HG02678 (cell line): ENCODE measurements around the gene SCYGR6.
"Not testable (repeated sequence)": the region's sequence is repeated elsewhere in the genome, so short reads cannot be mapped to it uniquely, and the experiment has no call there.

Experiments used
- ATAC-seq: cut with Tn5 transposase; IDR thresholded peaks from one replicate; pipeline ENCODE4 v1.9.1; 2021; ENCODE audit warnings: mild to moderate bottlenecking, moderate library complexity; ENCODE audit not compliant: unreplicated experiment

SCYGR6 gene, protein sequence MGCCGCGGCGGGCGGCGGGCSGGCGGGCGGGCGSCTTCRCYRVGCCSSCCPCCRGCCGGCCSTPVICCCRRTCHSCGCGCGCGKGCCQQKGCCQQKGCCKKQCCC

DNA sequence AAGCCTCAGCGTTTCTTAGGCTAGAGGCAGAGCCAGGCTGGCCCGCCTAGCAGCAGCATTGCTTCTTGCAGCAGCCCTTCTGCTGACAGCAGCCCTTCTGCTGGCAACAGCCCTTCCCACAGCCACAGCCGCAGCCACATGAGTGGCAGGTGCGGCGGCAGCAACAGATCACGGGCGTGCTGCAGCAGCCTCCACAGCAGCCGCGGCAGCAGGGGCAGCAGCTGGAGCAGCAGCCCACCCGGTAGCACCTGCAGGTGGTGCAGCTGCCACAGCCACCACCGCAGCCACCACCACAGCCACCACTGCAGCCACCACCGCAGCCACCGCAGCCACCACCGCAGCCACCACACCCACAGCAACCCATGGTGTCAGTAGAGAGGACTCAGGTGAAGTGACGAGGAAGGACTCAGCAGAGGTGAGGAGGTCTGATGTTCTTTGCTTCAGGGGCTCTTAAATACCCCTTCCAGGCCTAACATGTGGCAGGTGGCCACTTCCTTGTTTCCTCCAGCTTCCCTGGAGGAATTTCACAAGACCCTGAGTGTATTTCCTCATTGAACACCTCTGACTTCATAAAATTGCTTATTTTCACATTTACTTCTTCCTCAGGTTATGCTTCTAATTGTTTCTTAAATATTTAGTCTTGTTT lies at the start of gene SCYGR6:
Gene SCYGR6, minus strand, starts transcription at position 364 of the 646 bp plus-strand sequence. Its CDS starts 0 bp downstream, at position 364.
- no peak for ATAC-seq

DNA sequence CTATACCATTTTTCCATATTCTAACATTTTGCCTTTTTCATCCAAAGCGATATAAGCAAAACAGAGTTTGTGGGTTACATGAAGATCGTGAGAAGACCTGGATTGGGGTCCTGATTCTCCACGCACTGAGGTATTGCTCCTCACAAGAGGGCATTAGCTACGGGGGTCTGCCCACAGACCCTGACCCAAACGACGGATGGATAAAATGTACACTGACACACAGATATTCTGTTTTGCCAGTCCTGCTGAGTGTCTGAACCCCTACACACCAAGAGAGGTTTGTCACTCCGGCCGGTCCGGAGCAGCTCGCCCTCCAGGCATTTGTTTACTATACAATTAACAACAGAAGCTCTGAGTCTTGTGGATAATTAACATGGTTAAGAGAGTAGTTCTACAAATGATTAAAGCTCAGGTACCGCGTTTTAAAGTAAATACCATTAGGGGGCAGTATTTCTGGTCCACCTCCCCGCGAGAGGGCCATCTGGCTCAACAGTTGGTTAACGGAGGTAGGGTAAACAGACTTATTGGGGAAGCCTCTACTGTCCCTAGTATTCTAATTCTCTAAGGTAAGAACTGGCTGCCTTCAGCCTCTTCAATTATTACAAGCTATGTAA lies 49.6 kb upstream of the SCYGR6 start:
- no peak for ATAC-seq

DNA sequence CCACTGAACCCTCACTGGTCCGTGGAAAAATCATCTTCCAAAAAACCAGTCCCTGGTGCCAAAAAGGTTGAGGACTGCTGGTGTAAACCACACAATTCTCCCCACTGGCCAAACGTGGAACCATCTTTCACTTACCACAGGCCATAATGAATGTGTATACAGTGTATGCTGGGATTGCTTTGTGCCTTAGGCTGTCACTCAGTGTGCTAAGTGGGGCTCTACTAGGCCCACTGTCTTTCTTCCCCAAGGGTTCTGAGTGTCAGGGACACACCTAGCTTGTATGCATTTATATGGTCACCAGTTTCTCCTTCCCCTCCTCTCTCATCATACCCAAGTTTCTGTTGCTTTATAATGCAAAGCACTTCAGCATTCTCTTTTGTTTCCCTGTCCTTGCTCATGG lies 48.4 kb upstream of the SCYGR6 start:
- no peak for ATAC-seq

DNA sequence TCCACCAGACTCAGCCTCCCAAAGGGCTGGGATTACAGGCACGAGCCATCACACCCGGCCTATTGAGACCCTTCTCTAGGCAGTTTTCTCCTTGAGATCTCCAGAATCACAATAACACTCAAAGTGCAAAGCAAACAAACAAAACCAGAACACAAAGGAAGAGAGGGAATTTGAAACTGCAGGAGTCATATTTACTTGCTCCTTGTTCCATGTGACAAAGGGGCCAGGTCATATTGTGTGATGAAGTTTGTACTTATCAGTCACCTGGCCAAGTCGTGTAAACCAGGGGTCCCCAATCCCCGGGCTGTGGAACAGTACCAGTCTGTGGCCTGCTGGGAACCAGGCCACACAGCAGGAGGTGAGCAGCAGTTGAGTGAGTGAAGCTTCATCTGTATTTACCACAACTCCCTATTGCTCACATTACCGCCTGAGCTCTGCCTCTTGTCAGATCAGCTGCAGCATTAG lies 47.7 kb upstream of the SCYGR6 start:
- no peak for ATAC-seq

DNA sequence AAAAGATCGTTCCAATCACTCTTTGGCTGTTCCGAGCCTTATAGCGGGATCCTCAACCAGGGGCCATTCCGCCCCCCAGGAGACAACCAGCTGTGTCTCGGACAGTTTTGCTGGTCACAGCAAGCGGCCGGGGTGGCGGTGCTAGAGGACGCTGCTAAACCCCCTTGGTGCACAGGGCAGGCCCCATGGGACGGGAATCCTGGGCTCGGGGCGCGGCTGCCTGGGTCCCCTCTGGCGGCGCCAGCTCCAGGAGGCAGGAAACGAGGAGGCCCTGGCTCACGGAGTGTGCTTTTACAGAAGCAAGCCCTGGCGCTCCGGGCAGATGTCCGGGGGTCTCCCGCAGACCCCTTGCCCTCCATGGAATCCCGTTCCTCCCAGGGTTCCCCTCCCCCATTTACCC lies 43.3 kb upstream of the SCYGR6 start:
- no peak for ATAC-seq

DNA sequence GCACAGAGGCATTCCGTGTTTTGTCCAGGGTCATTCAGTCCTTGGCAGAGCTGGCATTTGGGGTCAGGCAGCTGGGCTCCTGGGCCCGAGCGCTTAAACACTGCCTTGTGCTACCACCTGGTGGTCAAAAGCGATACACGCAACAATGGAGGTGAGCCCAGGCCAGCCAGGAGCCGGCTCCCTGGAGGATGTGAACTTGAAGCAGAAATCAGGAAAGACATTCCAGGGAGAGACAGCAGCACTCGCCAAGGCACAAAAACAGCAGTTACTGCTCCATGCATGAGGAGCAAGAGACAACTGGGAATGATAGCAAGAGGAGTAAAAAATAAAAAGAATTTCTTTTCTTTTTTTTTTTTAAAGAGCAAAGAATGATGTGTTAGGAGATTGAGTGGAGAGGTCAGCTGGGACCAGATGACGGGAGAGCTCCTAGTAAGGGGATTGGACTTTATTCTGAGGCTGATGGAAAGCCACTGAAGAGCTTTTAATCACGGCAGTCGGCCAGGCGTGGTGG lies 41.9 kb upstream of the SCYGR6 start:
- ATAC-seq: peak; percentile 100

DNA sequence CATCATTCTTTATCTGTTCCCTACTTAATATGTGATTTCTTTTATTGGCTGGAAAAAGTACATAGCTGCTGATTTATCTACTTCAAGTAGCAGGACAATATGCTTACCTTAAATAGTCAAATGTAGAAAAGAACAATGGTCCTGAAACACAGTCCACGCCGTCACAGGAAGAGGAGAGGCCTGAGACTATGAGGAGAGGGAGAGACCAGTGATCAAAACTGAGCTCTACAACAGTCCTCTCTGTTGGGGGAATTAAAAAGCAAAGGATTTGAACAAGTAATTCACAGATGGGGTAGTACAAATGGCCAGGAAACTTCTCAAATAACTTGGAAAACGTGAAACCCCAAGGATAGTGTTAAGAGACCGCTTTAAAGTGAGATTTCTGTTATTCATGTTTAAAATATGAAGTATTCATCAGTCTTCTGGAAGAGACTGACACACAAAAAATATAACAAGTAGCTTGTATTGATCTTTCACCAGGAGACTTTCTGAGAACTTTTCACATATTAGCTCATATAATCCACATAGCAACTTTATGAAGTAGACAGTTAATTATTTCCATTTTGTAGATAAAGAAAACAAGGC lies 41.3 kb upstream of the SCYGR6 start:
- ATAC-seq: peak; percentile 10

DNA sequence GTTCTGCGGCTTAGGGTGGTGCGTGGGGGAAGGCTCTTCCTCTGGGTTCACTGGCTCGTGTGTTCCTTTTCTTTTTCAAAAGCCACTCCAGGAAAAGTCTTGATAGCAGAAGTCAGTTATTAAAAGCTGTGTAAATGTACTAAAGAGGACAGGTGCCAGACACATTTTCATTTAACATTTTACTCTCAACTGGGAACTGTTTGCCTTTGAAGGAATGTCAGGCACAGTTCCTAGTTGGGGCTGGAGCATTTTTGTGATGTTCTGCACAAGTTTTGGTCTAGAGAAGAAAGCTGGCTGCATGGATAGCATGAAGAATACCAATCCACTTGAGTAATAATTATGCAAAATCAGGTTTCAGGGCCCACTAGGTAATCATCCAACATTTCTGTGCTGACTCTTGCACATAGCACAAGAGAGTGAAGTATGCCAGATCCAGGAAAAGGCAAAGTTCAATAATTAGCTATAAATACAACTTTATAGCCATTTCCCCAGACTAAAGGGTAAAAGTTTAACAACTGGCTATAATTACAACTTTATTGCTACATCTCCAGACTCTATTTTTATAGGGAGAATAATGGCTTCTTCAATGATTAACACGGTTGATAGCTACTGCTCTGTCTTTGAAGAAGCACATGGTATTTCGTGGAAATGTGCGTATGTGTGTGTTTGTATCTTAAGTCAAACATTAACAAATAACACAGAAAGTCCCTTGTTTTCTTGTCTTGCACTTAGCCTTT lies 37.4 kb upstream of the SCYGR6 start:
- ATAC-seq: no peak

DNA sequence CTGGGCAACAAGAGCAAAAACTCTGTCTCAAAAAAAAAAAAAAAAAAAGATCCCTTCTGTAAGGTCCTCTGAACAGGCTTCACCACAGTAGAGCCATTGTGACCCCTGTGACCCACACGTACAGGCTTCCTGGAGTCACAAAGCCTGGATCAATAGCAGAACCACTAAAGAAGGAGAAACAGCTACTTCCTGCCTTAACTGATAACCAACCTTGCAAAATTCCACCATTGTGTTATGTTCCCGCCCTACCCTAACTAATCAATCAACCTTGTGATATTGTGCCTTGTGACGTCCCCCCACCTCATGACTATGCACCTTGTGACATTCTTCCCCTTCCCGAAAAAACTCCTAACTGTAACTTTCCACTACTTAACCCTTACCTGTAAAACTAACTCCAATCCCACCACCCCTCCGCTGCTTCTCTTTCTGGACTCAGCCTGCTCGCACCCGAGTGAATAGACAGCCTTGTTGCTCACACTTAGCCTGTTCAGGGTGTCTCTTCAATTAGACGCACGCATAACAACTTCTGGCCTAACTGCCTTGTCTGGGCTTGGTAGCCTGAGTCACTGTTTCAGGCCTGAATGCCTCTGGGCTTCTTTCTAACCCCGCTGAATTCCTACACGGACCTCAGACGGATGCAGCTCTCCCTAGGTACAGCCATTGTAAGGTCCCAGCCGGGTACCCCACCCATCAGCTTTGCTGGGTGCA lies 35.0 kb upstream of the SCYGR6 start:
- no peak for ATAC-seq

DNA sequence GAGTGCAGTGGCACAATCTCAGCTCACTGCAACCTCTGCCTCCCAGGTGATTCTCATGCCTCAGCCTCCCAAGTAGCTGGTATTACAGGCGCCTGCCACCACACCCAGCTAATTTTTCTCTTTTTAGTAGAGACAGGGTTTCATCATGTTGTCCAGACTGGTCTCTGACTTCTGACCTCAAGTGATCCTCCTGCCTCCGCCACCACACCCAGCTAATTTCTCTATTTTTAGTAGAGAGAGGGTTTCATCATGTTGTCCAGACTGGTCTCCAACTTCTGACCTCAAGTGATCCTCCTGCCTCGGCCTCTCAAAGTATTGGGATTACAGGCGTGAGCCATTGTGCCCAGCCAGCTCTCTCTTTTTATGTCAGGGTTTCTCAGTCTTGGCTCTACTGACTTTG lies 31.7 kb upstream of the SCYGR6 start:
- not testable (repeated sequence) for ATAC-seq

DNA sequence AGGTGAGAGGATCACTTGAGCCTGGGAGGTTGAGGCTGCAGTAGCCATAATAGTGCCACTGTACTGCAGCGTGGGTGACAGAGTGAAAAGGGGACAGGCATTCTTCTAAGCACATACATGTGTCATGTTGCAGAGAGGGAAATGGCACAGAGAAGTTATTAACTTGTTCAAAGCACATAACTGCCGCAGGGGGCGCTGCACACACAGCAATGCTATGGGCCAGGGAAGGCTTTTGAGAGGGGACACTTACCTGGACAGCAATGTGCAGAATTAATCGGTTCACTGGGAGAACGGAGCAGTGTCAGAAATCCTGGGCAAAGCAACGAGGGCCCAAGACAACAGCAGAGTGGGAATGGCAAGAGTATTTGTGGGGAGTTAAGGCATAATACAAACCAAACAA lies 23.5 kb upstream of the SCYGR6 start:
- ATAC-seq: no peak

DNA sequence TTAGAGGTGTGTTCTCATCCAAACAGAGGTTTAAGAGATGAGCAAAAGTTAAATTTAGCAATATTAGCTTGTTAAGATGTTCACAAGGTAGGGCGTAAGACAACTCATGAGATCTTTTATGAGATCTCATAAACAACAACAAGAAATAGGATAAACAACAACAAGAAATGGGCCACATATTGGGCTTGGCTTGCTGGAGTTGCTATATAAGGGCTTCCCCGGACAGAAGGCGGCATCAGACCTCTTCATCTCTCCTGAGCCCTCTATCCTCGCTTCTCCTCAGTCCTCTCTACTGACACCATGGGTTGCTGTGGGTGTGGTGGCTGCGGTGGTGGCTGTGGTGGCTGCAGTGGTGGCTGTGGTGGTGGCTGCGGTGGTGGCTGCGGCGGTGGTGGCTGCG lies 21.0 kb upstream of the SCYGR6 start, which contains the start of gene SCYGR8:
Gene SCYGR8, plus strand, starts transcription at position 301 of the 400 bp plus-strand sequence. Its CDS starts 0 bp downstream, at position 301.
- ATAC-seq: no peak

DNA sequence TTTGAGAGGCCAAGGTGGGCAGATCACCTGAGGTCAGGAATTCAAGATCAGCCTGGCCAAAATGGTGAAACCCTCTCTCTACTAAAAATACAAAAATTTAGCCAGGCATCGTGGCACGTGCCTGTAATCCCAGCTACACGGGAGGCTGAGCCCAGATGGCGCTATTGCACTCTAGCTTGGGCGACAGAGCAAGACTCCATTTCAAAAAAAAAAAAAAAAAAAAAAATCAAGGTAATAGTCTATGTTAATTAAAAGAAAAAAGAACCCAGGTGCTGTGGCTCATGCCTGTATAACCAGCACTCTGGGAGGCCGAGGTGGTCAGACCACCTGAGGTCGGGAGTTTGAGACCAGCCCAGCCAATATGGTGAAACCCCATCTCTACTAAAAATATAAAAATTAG lies 16.1 kb upstream of the SCYGR6 start:
- not testable (repeated sequence) for ATAC-seq

DNA sequence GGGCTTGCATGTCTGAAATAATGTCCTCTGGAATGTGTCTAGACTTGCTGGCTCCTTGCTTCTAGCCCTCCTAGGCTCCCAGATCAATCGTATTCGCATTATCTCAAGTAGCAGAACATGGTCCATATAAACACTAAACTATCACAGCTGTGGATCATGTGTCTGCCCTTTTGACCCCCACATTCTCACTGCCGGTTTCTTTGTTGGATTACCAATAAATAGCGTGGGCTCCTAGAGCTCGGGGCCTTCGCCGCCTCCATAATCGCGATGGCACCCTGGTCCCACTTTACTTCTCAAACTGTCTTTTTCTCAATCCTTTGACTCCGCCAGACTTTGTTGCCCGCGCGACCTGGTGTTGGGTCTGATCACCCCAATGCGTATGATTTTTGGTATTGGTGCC lies 14.8 kb upstream of the SCYGR6 start:
- ATAC-seq: no peak

DNA sequence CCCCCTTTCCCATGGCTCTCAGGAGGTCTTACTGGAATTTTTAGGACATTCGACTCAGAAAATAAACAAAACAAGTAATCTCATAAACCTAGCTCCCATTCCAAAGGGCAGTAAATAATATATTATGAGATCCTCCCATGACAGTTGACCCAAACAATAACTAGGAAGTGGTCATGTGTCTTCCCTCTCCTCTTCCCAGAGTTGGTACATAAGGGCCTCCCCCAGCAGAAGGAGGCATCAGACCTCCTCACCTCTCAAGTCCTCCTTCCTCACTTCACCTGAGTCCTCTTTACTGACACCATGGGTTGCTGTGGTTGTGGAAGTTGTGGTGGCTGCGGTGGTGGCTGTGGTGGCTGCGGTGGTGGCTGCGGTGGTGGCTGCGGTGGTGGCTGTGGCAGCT lies 3.5 kb upstream of the SCYGR6 start, which contains the start of gene SCYGR7:
Gene SCYGR7, plus strand, starts transcription at position 301 of the 400 bp plus-strand sequence. Its CDS starts 0 bp downstream, at position 301.
- no peak for ATAC-seq

DNA sequence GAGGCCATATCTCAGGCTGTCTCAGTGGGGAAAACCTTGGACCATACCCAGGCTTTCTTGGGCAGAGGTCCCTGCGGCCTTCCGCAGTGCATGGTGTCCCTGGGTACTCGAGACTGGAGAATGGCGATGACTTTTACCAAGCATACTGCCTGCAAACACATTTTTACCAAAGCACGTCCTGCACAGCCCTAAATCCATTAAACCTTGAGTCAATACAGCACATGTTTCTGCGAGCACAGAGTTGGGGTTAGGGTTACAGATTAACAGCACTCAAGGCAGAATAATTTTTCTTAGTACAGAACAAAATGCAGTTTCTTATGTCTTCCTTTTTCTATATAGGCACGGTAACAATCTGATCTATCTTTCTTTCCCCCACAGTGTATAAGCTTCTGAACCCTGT lies 1.7 kb downstream of the SCYGR6 start:
- ATAC-seq: not testable (repeated sequence)

DNA sequence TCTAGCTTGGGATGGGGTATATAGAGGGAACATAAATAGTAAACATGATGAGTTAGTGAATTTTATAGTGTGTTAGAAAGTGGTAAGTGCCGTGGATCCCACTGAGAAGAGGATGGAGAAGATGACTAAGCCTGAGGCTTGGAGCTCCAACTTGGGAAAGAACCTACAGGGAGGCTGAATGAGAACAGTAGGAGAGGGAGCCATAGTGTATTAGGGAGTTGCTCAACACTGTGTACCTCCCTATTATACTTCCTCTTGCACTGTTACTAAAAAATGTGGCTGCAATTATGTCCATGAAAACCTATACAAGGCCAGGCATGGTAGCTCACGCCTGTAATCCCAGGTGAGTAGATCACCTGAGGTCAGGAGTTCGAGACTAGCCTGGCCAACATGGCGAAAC lies 3.9 kb downstream of the SCYGR6 start:
- no peak for ATAC-seq

DNA sequence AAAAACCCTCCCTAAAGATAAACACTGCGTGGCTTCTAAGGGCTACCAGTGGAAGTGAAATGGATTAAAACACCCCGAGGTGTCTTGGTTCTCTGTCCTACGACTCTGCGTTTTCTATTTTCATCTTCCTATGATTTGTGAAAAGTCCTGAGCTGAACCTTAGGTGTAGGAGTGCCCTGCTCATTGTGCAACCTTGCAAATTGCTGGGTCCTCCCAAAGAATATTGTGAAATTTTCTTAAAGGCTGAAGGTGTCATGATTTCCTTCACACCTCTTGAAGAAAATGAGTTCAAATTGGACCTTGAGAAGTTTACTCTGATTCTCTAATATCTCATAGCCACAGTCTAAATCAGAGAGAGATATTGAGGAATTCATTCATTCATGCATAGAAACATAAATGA lies 4.9 kb downstream of the SCYGR6 start:
- no peak for ATAC-seq

DNA sequence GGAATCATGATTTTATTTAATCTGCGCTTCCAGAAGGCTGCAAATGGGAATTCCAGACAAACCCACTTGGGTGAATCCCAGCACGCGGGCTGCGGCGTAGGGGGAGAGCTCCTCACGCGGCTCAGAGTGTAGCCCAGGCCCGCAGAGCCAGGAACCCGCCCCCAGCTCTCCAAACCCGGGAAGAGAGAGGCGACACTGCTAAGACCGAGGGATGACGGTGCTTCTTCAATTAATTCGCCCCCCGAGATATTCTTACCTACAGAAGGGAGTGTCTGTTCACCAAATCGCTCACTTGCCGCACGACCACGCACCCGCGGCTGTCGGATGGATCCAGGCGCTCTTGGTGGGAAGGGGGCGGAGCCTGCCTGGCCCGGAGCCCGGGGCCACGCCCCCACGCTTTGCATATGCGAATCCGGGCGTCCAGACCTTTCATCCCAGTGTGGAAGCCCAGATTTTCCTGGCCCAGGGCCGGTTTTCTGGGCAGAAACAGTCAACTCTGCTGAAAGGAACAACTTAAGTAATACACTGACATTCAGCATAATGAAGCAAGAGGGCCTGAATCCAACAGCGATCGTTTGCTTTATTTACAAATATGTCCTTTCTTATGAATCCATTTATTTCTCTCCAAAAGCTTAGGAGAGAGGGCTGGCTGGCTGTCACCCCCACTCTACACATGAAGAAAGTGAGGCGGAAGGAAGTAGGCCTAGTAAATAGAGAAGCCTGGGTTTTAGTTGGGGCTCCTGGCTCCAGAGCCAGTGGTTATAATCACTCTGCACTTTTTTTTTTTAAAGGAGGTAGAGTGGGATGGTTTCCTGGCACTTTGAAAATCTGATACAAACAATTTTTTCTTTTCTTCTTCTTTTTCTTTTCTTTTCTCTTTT lies 6.6 kb downstream of the SCYGR6 start, which contains the start of gene SLC19A3:
Gene SLC19A3, minus strand, starts transcription at position 342 of the 881 bp plus-strand sequence. CDS start 15,710 bp downstream, outside the sequence.
- ATAC-seq: no peak
